Liver (tissue), 9 donors: ENCODE measurements around the gene DAO. TPM values are rescaled to one million over a fixed set of nuclear protein-coding genes. Genes with fewer than 3 reads are reported as not detected.

Experiments used
- DNase-seq: peaks from one replicate; pipeline ENCODE4 v3.0.0-alpha.2; 2017; ENCODE audit warnings: low spot score
- H3K27ac ChIP-seq, 2 donors: one replicate each; pipeline ENCODE4 v1.7.0; 2013; ENCODE audit warnings: inconsistent platforms in 2 of 2, low read length in 2 of 2, control low read depth in 1 of 2, low read depth in 1 of 2, mild to moderate bottlenecking in 1 of 2
- H3K27me3 ChIP-seq, 4 donors: one replicate each; pipeline versions ENCODE4 v1.6.1 to v1.7.0; 2013; ENCODE audit warnings: low read length in 3 of 4, inconsistent platforms in 1 of 4, mild to moderate bottlenecking in 1 of 4, moderate library complexity in 1 of 4; ENCODE audit not compliant: control insufficient read depth in 4 of 4, insufficient read depth in 4 of 4
- H3K36me3 ChIP-seq, 4 donors: one replicate each; pipeline versions ENCODE4 v1.6.1 to v1.7.0; 2013; ENCODE audit warnings: low read length in 3 of 4, mild to moderate bottlenecking in 3 of 4, low read depth in 1 of 4, moderate library complexity in 1 of 4; ENCODE audit not compliant: control insufficient read depth in 4 of 4, insufficient read depth in 3 of 4
- H3K4me1 ChIP-seq, 4 donors: one replicate each; pipeline versions ENCODE4 v1.6.1 to v1.7.0; 2013; ENCODE audit warnings: low read length in 3 of 4, mild to moderate bottlenecking in 3 of 4, moderate library complexity in 1 of 4; ENCODE audit not compliant: control insufficient read depth in 4 of 4, insufficient read depth in 4 of 4
- H3K4me3 ChIP-seq, 3 donors: one replicate each; pipeline versions ENCODE4 v1.6.1 to v1.7.0; 2013; ENCODE audit warnings: low read length in 3 of 3, control low read depth in 1 of 3, low read depth in 1 of 3, mild to moderate bottlenecking in 1 of 3
- H3K9ac ChIP-seq, 2 donors: one replicate each; pipeline ENCODE4 v1.7.0; 2013; ENCODE audit warnings: low read length in 2 of 2, mild to moderate bottlenecking in 2 of 2, moderate library complexity in 2 of 2, control low read depth in 1 of 2, low read depth in 1 of 2
- H3K9me3 ChIP-seq, 4 donors: one replicate each; pipeline versions ENCODE4 v1.6.1 to v1.7.0; 2013; ENCODE audit warnings: low read length in 3 of 4; ENCODE audit not compliant: control insufficient read depth in 4 of 4
- ATF3 ChIP-seq: IDR thresholded peaks from 2 replicates; pipeline ENCODE4 v1.6.1; 2016; ENCODE audit warnings: antibody characterized with exemption
- EGR1 ChIP-seq, 2 donors: IDR thresholded peaks; 2 replicates each; pipeline ENCODE4 v1.6.1; 2016 to 2018; ENCODE audit warnings: antibody characterized with exemption in 2 of 2, low read depth in 2 of 2
- FOXA1 ChIP-seq: IDR thresholded peaks from 2 replicates; pipeline ENCODE4 v1.6.1; 2016; ENCODE audit warnings: antibody characterized with exemption
- FOXA2 ChIP-seq: IDR thresholded peaks from 2 replicates; pipeline ENCODE4 v1.6.1; 2016; ENCODE audit warnings: antibody characterized with exemption
- GABPA ChIP-seq, 2 donors: IDR thresholded peaks in 1 of 2; conservative IDR thresholded peaks in 1 of 2; 2 replicates each; pipeline ENCODE4 v1.6.1; 2016; ENCODE audit warnings: antibody characterized with exemption in 2 of 2, mild to moderate bottlenecking in 1 of 2, moderate library complexity in 1 of 2
- HNF4A ChIP-seq, 2 donors: conservative IDR thresholded peaks; 2 replicates each; pipeline ENCODE4 v1.6.1; 2016; ENCODE audit warnings: antibody characterized with exemption in 2 of 2, mild to moderate bottlenecking in 2 of 2
- HNF4G ChIP-seq: IDR thresholded peaks from 2 replicates; pipeline ENCODE4 v1.6.1; 2016; ENCODE audit warnings: antibody characterized with exemption
- JUND ChIP-seq, 2 donors: IDR thresholded peaks; 2 replicates each; pipeline ENCODE4 v1.6.1; 2016; ENCODE audit warnings: antibody characterized with exemption in 2 of 2
- MAX ChIP-seq: IDR thresholded peaks from 2 replicates; pipeline ENCODE4 v1.6.1; 2016; ENCODE audit warnings: antibody characterized with exemption
- NR2F2 ChIP-seq: IDR thresholded peaks from 2 replicates; pipeline ENCODE4 v1.6.1; 2016; ENCODE audit warnings: antibody characterized with exemption
- RAD21 ChIP-seq, 2 donors: IDR thresholded peaks; 2 replicates each; pipeline ENCODE4 v1.6.1; 2016; ENCODE audit warnings: antibody characterized with exemption in 2 of 2, mild to moderate bottlenecking in 2 of 2
- REST ChIP-seq: IDR thresholded peaks from 2 replicates; pipeline ENCODE4 v1.6.1; 2016; ENCODE audit warnings: antibody characterized with exemption, mild to moderate bottlenecking
- RXRA ChIP-seq, 2 donors: IDR thresholded peaks; 2 replicates each; pipeline ENCODE4 v1.6.1; 2017 to 2018; ENCODE audit warnings: antibody characterized with exemption in 2 of 2, mild to moderate bottlenecking in 1 of 2
- SP1 ChIP-seq: IDR thresholded peaks from 2 replicates; pipeline ENCODE4 v1.6.1; 2018; ENCODE audit warnings: antibody characterized with exemption, mild to moderate bottlenecking
- WGBS: extraction: QIAGEN DNeasy Blood & Tissue Kit; methylation state at CpG from one replicate; pipeline ENCODE4 v1.1.7; 2013; 5-methylcytosine and 5-hydroxymethylcytosine counted together
- polyA plus RNA-seq, 2 donors: library from polyadenylated mRNA; stranded (reverse) in 1 of 2; unstranded in 1 of 2; fragments of 200-250 nt in 1 of 2; fragments of >200 nt in 1 of 2; fragmentation: Nextera tagmentation in 1 of 2; extraction: Ambion mirVana in 1 of 2; gene quantifications; one replicate each; pipeline versions ENCODE4 v1.2.1 to v1.2.3, GENCODE V29; 2013 to 2015
- total RNA-seq, 2 donors: library from RNA; depleted of rRNA; stranded (reverse); fragments of >200 nt; gene quantifications; one replicate each; pipeline ENCODE4 v1.2.3, GENCODE V29; 2014
- TF ChIP-seq, protein P1 (sequence below): IDR thresholded peaks from 2 replicates; pipeline ENCODE4 v1.6.1; 2016; ENCODE audit warnings: antibody characterized with exemption
- TF ChIP-seq, protein P2 (sequence below): fragments of 150-350 bp; IDR thresholded peaks from 2 replicates; pipeline ENCODE4 v1.5.1; 2017; ENCODE audit warnings: improper control_type of control experiment, low read depth, low read length; ENCODE audit not compliant: missing input control
- donor health status: healthy.
- donor health status: healthy.
- donor health status: healthy.
- donor health status: healthy.
- donor health status: healthy.

The DAO gene
- total and polyA plus RNA-seq, 4 donors = 0.84 to 51.4 (median 22.9) TPM

DNA sequence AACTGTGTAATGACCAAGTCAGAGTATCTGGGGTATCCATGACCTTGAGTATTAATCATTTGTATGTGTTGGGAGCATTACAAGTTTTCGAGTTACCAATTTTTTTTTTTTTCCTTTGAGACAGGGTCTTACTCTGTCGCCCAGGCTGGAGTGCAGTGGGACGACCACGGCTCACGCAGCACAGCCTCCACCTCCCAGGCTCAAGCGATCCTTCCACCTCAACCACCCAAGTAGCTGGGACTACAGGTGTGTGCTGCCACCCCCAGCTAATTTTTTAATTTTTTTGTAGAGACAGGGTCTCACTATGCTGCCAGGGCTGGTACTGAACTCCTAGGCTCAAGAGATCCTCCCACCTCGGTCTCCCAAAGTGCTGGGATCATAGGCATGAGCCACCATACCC lies 42.2 kb upstream of the DAO start:
- 96% methylated on average over 7 of the region's 7 CpGs for WGBS
- peak overlapping the region; percentile 71 to 81 for H3K27ac ChIP-seq
- H3K9me3 ChIP-seq = no peaks in the 10 kb centered on the region
- H3K4me3 ChIP-seq = no peak overlapping the region
- H3K36me3 ChIP-seq = peaks cover 0 to 5% (median 0%) of the 10 kb centered on the region in 4 donors
- H3K4me1 ChIP-seq = peaks cover 2 to 31% (median 17%) of the 10 kb centered on the region in 4 donors
- no peak for DNase-seq
- TF ChIP-seq JUND (IDR thresholded peaks at IDR 0.05) (no peak), EGR1 (IDR thresholded peaks at IDR 0.05; ENCODE audit: low read depth in 2 of 2) (no peak), HNF4G (no peak), SP1 (no peak), GABPA (IDR thresholded peaks at IDR 0.05 in 1 of 2, conservative IDR thresholded peaks at IDR 0.05 in 1 of 2) (no peak), REST (no peak), ATF3 (no peak), FOXA2 (no peak), NR2F2 (no peak), RAD21 (IDR thresholded peaks at IDR 0.05) (no peak), FOXA1 (no peak), HNF4A (conservative IDR thresholded peaks at IDR 0.05) (no peak), RXRA (IDR thresholded peaks at IDR 0.05) (no peak), MAX (no peak)
- TF ChIP-seq, protein P1, sequence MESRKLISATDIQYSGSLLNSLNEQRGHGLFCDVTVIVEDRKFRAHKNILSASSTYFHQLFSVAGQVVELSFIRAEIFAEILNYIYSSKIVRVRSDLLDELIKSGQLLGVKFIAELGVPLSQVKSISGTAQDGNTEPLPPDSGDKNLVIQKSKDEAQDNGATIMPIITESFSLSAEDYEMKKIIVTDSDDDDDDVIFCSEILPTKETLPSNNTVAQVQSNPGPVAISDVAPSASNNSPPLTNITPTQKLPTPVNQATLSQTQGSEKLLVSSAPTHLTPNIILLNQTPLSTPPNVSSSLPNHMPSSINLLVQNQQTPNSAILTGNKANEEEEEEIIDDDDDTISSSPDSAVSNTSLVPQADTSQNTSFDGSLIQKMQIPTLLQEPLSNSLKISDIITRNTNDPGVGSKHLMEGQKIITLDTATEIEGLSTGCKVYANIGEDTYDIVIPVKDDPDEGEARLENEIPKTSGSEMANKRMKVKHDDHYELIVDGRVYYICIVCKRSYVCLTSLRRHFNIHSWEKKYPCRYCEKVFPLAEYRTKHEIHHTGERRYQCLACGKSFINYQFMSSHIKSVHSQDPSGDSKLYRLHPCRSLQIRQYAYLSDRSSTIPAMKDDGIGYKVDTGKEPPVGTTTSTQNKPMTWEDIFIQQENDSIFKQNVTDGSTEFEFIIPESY = no peak
- TF ChIP-seq, protein P2, sequence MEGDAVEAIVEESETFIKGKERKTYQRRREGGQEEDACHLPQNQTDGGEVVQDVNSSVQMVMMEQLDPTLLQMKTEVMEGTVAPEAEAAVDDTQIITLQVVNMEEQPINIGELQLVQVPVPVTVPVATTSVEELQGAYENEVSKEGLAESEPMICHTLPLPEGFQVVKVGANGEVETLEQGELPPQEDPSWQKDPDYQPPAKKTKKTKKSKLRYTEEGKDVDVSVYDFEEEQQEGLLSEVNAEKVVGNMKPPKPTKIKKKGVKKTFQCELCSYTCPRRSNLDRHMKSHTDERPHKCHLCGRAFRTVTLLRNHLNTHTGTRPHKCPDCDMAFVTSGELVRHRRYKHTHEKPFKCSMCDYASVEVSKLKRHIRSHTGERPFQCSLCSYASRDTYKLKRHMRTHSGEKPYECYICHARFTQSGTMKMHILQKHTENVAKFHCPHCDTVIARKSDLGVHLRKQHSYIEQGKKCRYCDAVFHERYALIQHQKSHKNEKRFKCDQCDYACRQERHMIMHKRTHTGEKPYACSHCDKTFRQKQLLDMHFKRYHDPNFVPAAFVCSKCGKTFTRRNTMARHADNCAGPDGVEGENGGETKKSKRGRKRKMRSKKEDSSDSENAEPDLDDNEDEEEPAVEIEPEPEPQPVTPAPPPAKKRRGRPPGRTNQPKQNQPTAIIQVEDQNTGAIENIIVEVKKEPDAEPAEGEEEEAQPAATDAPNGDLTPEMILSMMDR = no peak
- no peak overlapping the region for H3K9ac ChIP-seq
- no peaks in the 10 kb centered on the region for H3K27me3 ChIP-seq
